T follicular helper cell (primary cell): ENCODE measurements around the gene ARHGAP24.
"Not testable (repeated sequence)": the region's sequence is repeated elsewhere in the genome, so short reads cannot be mapped to it uniquely, and the experiment has no call there.

Experiments
- DNase-seq: peaks from one replicate; pipeline ENCODE4 v3.0.0-alpha.2; 2020; ENCODE audit warnings: low read depth

The ARHGAP24 gene

DNA sequence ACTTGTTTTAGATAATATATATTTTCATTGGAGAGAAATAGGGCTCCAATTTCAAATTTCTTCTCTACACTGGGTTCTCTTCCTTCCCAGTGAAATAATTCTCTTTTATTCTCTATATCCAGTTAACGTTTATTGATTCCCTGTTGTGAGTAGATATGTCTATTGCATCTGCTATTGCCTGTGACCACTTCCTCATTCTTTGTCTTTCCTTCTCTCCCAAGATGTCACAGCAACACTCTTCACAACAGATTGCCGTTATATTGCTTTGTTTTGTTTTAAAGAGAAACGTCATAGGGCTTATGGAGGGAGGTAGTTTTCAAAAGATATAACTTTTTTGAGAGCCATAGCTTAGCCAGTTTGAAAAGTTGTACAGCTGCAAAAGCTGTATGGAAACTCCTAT is 343.8 kb downstream of the ARHGAP24 start:
- no peak for DNase-seq

DNA sequence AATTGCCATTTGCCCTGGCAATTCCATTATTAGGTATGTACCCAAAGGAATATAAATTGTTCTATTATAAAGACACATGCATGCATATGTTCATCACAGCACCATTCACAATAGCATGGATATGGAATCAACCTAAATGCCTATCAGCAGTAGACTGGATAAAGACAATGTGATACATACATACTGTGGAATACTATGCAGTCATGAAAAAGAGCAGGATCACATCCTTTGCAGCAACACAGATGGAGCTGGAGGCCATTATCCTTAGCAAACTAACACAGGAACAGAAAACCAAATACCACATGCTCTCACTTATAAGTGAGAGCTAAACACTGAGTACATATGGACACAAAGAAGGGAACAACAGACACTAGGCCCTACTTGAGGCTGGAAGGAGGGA is 345.2 kb downstream of the ARHGAP24 start:
- not testable (repeated sequence) for DNase-seq

DNA sequence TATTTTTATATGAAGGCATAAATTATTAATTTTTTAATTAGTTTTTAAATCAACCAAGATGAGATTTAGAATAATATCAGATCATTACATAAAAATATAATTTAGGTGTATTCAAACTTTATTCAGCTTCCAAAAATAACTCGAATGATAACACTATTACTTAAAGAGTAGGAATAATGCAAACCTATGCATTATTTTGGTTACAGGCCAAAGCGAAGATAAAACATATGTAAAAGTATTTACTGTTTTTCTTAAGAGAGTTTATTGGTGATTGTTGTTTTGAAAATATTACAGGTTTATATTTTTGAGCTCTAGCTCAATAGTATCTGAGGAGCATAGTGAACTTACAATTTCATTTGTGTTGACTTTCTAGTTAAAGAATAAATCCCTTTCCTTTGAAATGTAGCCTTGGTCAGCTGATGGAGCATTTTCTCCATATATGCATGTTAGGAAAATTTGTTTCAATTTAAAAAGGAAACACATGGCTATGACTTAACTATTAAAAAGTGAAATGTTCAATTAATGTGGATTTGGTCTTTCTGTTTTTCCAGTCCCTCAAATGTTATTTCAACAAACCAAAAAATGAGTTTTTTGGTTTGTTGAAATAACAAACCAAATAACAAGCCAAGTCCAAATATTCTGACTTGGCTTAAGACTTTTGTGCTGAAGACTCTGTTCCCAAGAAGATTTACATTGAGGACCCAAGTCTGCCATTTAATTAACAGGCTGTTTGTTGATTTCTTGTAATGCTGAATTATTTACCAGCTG is 346.9 kb downstream of the ARHGAP24 start:
- DNase-seq, result no peak

DNA sequence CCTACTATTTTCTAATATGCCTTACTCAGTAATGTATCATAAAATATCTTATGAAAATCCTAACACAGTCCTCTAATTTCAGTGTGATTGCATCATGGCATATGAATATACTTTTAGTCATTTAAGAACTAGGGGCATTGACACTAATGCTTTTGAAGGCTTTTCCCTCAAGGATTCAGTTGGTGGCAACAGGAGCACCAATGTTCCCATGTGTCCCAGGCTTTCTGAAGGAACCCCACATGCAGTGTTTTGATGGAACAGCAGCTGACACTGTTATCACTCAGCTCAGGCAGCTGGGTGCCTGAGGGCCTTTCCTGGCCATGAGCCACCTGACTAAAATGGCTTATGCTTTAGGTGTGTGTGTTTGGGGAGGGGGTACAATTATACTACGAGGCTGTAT is 348.3 kb downstream of the ARHGAP24 start:
- DNase-seq, result no peak

DNA sequence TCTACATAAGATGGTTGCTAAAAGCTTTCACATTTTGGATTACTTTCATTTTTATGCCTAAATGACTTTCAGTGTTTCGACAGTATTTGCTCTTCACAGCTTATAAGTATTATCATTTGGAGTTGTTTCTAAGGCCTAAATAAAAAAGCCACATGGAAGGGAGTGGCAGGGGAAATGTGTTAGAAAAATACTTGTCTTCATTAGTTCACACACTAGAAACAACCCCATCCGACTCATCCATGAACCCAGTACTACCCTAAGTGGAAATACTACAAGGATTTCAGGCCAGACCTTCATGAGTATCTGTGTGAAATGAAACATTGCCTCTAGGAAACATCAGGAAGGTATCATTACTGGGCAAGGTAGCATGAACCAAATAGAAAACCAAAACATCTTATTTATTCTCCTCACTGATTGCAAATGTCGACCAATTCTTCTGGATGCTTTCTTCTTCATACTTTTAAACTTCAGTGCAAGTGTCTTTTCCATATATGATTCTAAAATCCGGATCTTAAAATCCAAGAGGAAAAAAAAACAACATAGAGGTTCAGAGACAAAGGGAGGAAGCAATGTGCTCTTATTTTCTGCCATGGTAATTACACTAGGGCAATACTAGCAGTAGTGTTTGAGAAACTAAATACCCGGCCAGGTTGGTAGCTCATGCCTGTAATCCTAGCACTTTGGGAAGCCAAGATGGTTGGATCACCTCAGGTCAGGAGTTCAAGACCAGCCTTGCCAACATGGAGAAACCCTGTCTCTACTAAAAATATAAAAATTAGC is 349.4 kb downstream of the ARHGAP24 start:
- DNase-seq, result no peak

DNA sequence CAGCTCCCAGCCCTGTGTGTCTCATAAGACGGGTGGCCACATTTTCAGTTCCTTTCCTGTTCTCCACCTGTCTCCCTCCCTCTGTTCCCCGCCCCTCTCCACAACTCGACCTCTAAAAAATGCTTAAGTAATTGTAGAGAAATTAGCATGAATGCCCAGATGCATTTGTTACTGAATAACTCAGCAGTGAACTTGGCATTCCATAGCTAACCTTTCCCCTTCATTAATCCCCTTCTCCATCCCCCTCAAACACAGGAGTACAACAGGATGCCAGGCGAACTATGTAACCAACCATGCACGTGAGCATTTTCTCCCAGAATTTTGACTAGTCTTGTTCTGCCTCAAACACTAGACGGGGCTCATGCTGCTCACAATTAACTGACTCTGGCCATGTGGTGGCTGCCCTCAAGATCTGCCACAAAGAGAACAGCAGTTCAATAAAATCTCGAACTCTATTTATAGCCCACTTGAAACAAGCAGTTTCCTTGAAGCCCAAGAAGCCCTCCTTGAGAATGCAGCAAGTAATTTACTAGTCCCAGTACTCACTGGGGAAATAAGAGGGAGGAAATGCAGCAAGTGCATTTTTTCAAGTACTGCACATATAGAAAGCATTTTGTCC is 351.2 kb downstream of the ARHGAP24 start:
- no peak for DNase-seq

DNA sequence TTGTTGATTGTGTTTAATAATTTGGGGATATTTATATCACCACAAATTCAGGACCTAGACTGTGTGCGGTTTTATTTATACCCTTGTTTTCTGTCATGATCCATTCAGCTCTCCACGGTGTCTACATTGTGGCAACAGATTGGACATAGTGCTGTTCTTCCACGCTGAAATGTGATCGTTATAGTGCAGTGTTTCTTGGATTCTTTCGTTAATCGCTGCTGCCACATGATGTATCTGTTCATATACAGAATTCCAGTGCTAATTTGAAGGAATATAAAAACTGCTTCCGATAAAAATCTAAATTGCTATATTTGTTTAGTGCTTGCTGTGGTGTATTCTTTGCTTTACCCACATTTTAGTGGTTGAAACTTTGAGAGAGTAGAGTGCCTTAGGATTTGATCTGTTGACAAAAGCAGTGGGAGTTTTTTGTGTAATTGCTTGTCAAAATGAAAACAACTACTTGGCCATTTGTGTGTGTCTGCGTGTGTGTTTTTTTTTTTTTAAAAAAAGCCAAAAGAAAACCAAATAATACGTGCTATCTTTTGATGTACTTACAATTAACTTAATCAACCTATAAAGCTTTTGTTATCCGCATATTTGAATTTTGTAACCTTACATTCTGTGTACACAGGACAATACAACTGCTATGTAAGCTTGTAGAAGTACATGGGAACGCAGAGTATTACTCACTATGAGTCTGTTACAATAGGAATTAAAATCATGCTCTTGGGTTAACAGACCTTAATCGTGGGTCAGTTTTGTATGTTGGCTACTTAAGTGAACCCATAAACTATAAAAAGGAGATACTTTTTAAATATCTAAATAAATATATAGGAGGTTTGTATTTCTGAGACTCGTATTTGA is 353.3 kb downstream of the ARHGAP24 start:
- DNase-seq, result no peak

DNA sequence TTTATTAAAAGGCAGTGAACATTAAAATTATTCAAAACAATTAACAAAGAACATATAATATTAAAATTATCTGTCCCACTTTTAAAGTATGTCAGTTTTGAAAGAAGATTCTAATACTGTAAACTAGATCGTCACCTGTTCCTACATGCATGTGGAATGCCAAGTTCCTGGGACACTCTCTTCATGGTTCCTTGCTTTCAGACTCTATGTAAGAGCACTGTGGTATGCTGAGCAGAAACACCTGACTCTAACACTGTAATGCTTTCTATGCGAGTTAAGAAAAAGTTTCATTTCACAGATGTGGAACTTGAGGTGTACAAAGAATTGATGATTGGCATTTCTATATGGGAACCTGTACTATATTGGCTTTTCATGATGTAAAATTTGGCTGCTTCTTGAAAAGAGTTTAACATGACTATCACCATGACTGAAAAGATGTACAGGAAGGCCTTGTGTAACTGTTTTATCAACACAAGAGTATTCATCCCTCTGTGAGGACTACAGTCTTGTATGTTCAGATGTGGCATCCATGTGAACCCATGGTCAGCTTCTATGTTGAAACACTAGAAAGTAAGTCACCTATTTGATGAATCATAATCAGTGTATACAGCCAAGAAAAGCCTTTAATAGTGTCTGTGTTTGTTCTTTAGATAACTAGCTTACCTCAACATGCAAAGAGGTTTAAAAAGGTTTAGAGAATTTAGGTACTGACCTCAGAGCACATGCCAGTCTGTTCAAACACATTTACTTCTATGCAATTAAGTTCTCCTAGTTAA is 354.5 kb downstream of the ARHGAP24 start:
- DNase-seq, result no peak

DNA sequence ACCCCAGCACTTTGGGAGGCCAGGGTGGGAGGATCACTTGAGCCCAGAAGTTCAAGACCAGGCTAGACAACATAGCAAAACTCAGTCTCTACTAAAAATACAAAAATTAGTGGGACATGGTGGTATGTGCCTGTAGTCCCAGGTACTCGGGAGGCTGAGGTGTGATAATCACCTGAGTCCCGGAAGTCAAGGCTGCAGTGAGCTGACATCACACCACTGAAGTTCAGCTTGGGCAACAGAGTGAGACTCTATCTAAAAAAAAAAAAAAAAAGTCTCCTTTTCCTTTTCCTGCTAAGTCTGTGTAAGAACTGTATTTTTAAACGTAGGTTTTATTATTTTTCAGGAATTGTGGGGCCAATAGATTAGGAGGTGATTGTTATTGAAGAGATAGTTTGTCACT is 356.7 kb downstream of the ARHGAP24 start:
- DNase-seq, result no peak

DNA sequence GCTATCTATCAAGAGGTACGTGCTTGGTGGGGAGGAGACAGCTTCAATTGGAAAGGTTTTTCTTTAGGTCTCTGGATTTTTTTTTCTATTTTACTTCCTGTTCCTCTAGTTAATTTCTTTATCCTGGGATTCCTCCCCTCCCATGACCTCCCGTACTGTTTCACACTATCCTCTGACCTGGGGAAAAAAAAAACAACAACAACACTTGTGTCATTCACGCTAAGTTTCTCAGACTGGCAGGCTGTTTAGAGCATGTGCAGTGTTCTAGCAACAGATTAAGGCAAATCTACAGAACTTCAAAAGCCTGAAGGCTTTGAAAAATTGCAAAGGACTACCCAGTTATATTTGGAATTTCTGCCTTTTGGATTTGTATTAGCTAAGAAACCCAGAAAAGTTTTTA is 358.4 kb downstream of the ARHGAP24 start:
- no peak for DNase-seq

DNA sequence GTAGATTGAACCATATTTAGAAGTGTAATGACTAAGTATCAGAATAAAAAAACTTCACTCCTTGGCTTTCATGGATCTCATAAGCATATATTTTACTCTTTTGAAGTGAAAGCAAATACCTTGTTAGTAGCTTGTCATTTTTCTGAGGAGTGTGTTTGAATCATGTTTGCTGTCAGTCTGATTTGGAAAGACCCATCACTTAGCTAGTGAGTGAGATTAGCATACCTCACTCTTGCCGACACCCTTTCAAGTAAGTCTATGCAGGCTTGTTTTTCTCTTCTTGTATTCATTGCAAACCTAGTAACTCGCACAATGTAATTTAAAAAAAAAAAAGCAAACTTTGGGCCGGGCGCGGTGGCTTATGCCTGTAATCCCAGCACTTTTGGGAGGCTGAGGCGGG is 360.0 kb downstream of the ARHGAP24 start:
- DNase-seq, result no peak

DNA sequence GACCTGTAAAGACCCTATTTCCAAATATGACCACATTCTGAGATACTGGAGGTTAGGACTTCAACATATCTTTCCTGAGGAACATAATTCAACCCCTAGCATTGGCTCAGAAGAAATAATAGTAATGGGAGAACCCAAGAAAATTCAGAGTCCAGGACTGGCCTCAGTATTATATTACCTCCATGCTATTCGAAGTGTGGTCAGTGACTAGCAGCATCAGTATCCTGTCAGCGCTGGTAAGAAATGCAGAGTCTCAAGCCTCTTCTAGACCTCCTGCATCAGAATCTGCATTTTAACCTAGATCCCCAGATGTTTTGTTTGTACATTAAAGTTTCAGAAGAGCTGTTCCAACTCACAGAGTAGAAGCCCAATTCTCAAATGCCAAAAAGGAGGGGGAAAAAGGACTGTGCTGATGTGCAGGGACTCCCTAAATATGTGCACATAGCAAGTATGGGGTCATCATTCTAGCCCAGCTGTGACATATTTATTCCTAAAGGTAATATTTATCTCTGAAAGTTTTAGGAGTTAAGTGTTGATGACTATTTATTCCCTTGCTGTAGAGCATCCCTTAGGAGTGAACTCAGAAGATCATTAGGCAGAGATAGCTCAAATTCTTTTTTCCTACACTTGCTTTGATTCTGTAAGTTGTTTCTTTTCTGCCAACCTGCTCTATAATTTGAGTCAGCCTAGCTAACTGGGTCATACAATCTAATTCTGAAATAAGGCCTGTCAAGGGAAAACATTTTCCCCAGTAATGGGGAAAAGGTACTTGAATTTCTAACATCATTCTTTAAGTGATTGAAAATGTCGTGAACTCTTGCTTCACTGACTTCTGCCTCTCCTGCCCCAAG is 361.9 kb downstream of the ARHGAP24 start:
- DNase-seq, result no peak

DNA sequence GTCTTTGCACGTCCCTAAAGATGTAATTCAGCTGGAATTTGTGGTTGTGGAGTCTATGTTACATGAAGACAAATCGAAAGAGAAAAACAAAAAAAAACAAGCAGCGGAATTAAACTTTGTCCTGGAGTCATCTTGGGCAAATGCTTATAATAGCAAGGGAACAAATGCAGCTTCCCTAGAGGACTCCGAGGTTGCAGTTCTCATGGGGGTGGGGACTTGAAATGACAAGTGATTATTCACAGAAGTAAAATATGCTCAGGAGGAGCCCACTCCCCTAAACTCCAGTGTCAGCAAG is 362.4 kb downstream of the ARHGAP24 start:
- no peak for DNase-seq

DNA sequence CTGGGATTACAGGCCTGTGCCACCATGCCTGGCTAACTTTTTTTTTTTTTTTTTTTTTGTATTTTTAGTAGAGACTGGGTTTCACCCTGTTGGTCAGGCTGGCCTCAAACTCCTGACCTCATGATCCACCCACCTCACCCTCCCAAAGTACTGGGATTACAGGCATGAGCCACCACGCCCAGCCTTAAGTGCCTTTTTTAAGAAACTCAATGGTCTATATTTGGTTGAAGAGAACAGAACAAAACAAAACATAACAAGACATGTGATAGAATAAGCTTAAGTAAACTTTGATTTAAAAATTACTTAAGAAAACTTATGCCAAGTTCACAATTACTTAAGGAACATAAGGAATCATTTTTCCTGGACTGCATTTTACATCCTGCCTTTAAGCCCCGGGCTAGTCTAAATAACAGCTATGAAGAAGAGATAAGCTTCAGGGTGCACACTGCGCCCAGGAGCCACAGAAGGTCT is 365.1 kb downstream of the ARHGAP24 start:
- DNase-seq, result not testable (repeated sequence)

DNA sequence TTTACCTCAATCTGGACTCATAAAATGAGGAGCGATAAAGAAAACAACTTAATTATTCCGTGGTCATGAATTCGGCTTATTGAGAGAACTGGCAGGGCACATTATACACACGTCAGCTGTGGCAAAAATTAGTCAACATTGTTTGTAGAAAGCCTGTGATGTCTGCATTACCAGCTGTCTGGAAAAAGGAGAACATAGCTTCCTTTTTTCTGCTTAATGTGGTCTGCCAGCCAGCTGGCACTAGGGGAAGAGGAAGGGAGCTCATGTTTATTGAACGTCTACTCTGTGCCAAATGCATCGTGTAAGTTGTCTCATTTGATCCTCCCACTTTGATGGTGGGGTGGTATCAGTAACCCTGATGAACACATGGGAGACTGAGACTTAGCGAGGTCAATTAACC is 367.6 kb downstream of the ARHGAP24 start:
- no peak for DNase-seq

DNA sequence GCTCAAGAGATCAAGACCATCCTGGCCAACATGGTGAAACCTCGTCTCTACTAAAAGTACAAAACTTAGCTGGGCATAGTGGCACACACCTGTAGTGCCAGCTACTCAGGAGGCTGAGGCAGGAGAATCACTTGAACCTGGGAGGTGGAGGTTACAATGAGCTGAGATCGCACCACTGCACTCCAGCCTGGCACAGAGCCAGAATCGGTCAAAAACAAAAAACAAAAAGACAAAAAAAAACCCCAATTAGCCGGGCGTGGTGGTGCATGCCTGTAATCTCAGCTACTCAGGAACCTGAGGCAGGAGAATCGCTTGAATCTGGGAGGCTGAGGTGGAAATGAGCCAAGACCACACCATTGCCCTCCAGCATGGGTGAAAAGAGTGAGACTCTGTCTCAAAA is 378.8 kb downstream of the ARHGAP24 start:
- not testable (repeated sequence) for DNase-seq

DNA sequence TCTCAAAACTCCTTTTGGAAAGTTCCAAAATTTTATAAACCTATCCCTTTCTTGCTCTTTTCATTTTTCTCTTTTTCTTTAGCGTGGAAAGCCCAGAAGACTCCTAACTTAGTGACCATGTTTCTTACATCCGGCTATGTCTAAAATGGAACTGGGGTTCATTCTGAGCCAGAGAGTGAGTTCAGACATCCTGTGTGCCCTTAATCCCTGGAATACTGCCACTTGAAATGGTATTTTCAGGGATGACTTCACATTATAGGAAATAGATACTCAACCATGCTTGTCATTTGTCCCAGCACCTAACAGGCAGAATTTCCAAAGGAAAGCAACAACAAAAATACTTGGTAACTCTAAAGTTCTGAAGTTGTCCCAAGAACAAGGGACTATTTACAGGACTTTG is 379.6 kb downstream of the ARHGAP24 start:
- DNase-seq, result no peak

DNA sequence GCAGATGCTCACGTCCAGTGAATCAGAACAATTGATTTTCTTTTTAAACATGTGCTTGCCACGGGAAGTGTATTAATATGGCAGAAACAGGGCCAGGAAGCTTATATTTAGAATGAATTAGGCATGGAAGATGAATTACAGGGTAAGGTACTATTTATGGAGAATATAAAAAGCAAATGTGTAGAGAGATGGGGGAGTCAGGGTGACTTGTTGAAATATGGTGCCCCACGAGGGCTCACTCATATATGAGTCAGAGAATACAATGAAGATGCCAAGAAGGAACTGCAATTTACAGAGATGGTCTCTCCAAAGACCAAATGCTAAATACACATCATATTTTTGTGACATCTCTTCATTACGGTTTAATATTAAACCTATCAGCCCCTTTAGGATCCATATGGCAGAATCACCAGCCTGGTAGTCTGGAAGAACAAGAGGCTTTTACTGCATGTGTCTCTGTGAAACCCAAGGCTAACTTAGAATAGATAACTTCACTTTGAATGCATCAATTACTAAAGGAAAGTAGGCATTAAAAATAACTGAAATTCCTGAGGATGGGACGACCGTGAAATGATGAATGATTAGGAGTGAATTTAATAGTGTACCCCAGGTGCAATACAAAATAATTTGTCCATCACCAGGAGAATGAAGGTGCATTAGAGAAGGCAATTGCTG is 385.3 kb downstream of the ARHGAP24 start:
- no peak for DNase-seq

DNA sequence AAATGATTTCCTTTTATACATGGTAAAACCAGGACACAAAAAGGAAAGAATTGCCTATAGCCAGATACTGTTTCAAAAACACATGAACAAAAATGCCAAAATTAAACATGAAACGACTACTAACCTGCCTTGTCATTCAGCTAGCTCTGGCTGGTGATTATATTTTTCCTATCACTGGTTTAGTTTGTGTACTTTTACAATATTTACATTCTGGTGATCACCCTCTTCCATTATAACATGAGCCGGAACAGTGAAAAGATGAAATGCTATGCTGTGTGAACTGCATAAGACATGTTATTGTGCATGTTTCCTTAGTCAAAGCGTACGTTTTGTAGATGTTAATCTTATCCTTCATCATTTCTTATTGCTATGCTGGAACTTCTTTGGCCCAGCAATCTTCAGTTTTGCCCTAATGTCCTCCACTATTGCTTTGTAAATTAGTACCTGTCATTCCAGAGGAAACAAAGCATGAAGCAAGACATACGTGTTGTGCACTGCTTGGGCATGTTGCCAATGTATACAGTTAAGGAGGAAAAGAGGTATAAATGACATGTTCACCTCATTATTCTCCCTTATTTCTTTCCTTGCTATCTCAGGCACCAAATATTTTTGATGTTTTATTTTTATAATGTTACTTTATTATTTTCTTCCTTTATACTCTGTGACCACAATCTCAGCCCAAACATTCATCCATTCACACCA is 386.3 kb downstream of the ARHGAP24 start:
- no peak for DNase-seq
